MM.1S (cell line): ENCODE measurements around the gene EGLN3.

ENCODE experiments used
- DNase-seq: peaks from one replicate; pipeline ENCODE4 v3.0.0-alpha.2; 2015
- H2AFZ ChIP-seq: fragments of 300-600 bp; sonication (generic); 2 replicates; pipeline ENCODE4 v1.6.0; 2016; ENCODE audit warnings: antibody characterized with exemption, low read length
- H3F3A ChIP-seq: fragments of 300-600 bp; sonication (generic); 2 replicates; pipeline ENCODE4 v1.6.1; 2016; ENCODE audit warnings: mild to moderate bottlenecking, antibody characterized with exemption, low read length, moderate library complexity, mixed read lengths; ENCODE audit not compliant: insufficient read depth
- H3K27ac ChIP-seq: fragments of 300-600 bp; sonication (generic); 2 replicates; pipeline ENCODE4 v1.5.1; 2016; ENCODE audit warnings: mild to moderate bottlenecking, low read length
- H3K27me3 ChIP-seq: fragments of 300-600 bp; sonication (generic); replicated peaks from 2 replicates; pipeline ENCODE4 v1.6.0; 2016; ENCODE audit warnings: low read length; ENCODE audit not compliant: insufficient read depth
- H3K36me3 ChIP-seq: fragments of 300-600 bp; sonication (generic); replicated peaks from 2 replicates; pipeline ENCODE4 v1.6.1; 2016; ENCODE audit warnings: mild to moderate bottlenecking, low read length, mixed read lengths; ENCODE audit not compliant: insufficient read depth
- H3K4me1 ChIP-seq: fragments of 300-600 bp; sonication (generic); 2 replicates; pipeline ENCODE4 v1.6.1; 2016; ENCODE audit warnings: low read length, mixed read lengths
- H3K4me2 ChIP-seq: fragments of 300-600 bp; sonication (generic); 2 replicates; pipeline ENCODE4 v1.6.0; 2016; ENCODE audit warnings: low read depth, low read length
- H3K4me3 ChIP-seq: fragments of 300-600 bp; sonication (generic); 2 replicates; pipeline ENCODE4 v1.5.1; 2016; ENCODE audit warnings: low read length, mixed read lengths
- H3K79me2 ChIP-seq: fragments of 300-600 bp; sonication (generic); 2 replicates; pipeline ENCODE4 v1.6.1; 2016; ENCODE audit warnings: mixed run types, low read length, mixed read lengths
- H3K9ac ChIP-seq: fragments of 300-600 bp; sonication (generic); 2 replicates; pipeline ENCODE4 v1.6.1; 2016; ENCODE audit warnings: low read length, mixed read lengths
- H3K9me2 ChIP-seq: fragments of 300-600 bp; sonication (generic); replicated peaks from 2 replicates; pipeline ENCODE4 v1.6.1; 2016; ENCODE audit warnings: mild to moderate bottlenecking, low read length, mixed read lengths; ENCODE audit not compliant: insufficient read depth
- H3K9me3 ChIP-seq: fragments of 300-600 bp; sonication (generic); replicated peaks from 2 replicates; pipeline ENCODE4 v1.6.1; 2016; ENCODE audit warnings: mild to moderate bottlenecking, low read length, mixed read lengths; ENCODE audit not compliant: insufficient read depth
- H4K20me1 ChIP-seq: fragments of 300-600 bp; sonication (generic); 2 replicates; pipeline ENCODE4 v1.6.1; 2016; ENCODE audit warnings: mild to moderate bottlenecking, low read length, moderate library complexity, mixed read lengths; ENCODE audit not compliant: insufficient read depth
- CTCF ChIP-seq: fragments of 300-600 bp; sonication (generic); IDR thresholded peaks from 2 replicates; pipeline ENCODE4 v1.5.1; 2016; ENCODE audit warnings: antibody characterized with exemption, low read length, mixed read lengths
- EZH2 ChIP-seq: fragments of 300-600 bp; sonication (generic); optimal IDR thresholded peaks from 2 replicates; pipeline ENCODE3; 2017; ENCODE audit warnings: low read depth, mild to moderate bottlenecking, antibody characterized with exemption, low read length, mixed read lengths
- EZH2phosphoT487 ChIP-seq: fragments of 300-600 bp; sonication (generic); IDR thresholded peaks from 2 replicates; pipeline ENCODE4 v1.6.1; 2018; ENCODE audit warnings: antibody characterized with exemption, low read length

The EGLN3 gene

GRCh38 chr14:33938131-33938949, 12.5 kb downstream of the EGLN3 start:
- no peak for DNase-seq
- Histone ChIP-seq H3K79me2 (no peaks in the 10 kb centered on the region), H2AFZ (no peak overlapping the region), H3K4me2 (no peak overlapping the region), H3K27ac (no peak overlapping the region), H3K27me3 (no peaks in the 10 kb centered on the region), H3F3A (no peaks in the 10 kb centered on the region), H3K4me3 (no peak overlapping the region), H3K9ac (no peak overlapping the region), H3K9me3 (no peaks in the 10 kb centered on the region), H3K4me1 (no peaks in the 10 kb centered on the region), H3K9me2 (no peaks in the 10 kb centered on the region), H4K20me1 (no peaks in the 10 kb centered on the region), H3K36me3 (no peaks in the 10 kb centered on the region)
- TF ChIP-seq CTCF: no peak
- TF ChIP-seq EZH2phosphoT487: no peak
- no peak for TF ChIP-seq EZH2

GRCh38 chr14:33936391-33936790, 14.5 kb downstream of the EGLN3 start:
- Histone ChIP-seq H3K4me3 (no peak overlapping the region), H3K9me3 (no peaks in the 10 kb centered on the region), H3K4me1 (no peaks in the 10 kb centered on the region), H3K9me2 (no peaks in the 10 kb centered on the region), H3F3A (no peaks in the 10 kb centered on the region), H4K20me1 (no peaks in the 10 kb centered on the region), H3K27ac (no peak overlapping the region), H3K27me3 (no peaks in the 10 kb centered on the region), H3K4me2 (no peak overlapping the region), H3K9ac (no peak overlapping the region), H3K79me2 (no peaks in the 10 kb centered on the region), H3K36me3 (no peaks in the 10 kb centered on the region), H2AFZ (no peak overlapping the region)
- DNase-seq: no peak
- TF ChIP-seq CTCF (no peak), EZH2 (no peak), EZH2phosphoT487 (no peak)

GRCh38 chr14:33934938-33935337, 15.9 kb downstream of the EGLN3 start:
- no peak overlapping the region for H2AFZ ChIP-seq
- no peak for TF ChIP-seq EZH2
- no peak overlapping the region for H3K9ac ChIP-seq
- H3K27ac ChIP-seq: no peak overlapping the region
- no peaks in the 10 kb centered on the region for H3K79me2 ChIP-seq
- H3K9me3 ChIP-seq: no peaks in the 10 kb centered on the region
- no peak for DNase-seq
- H3K9me2 ChIP-seq: no peaks in the 10 kb centered on the region
- no peak overlapping the region for H3K4me2 ChIP-seq
- H3K4me1 ChIP-seq: no peaks in the 10 kb centered on the region
- no peaks in the 10 kb centered on the region for H3K36me3 ChIP-seq
- no peaks in the 10 kb centered on the region for H3F3A ChIP-seq
- no peaks in the 10 kb centered on the region for H4K20me1 ChIP-seq
- H3K27me3 ChIP-seq: no peaks in the 10 kb centered on the region
- no peak overlapping the region for H3K4me3 ChIP-seq
